HG03575 (cell line): Measurements from ENCODE around the gene AUP1.
"Not testable (repeated sequence)": the region's sequence is repeated elsewhere in the genome, so short reads cannot be mapped to it uniquely, and the experiment has no call there.

ENCODE experiments used
- ATAC-seq: cut with Tn5 transposase; IDR thresholded peaks from one replicate; pipeline ENCODE4 v1.9.1; 2021; ENCODE audit not compliant: unreplicated experiment, insufficient number of reproducible peaks, low FRiP score; ENCODE audit errors: extremely low read depth

The AUP1 gene

GRCh38 chr2:74529357-74530238, at the start of gene AUP1, which contains the start of gene HTRA2:
Gene AUP1, minus strand, starts transcription at chr2:74529706. Its CDS starts 77 bp downstream, at chr2:74529629.
Gene HTRA2, plus strand, starts transcription at chr2:74529933. Its CDS starts 74 bp downstream, at chr2:74530007.
- no peak for ATAC-seq

- no peak for ATAC-seq
Measured at GRCh38 chr2:74578408-74578807, 48.9 kb upstream of the AUP1 start.

- no peak for ATAC-seq
Measured at GRCh38 chr2:74577448-74577847, 47.9 kb upstream of the AUP1 start.

GRCh38 chr2:74576863-74577229, 47.3 kb upstream of the AUP1 start:
- ATAC-seq = no peak

GRCh38 chr2:74576211-74576862, 46.8 kb upstream of the AUP1 start:
- no peak for ATAC-seq

- no peak for ATAC-seq
Measured at GRCh38 chr2:74575320-74575719, 45.8 kb upstream of the AUP1 start.

GRCh38 chr2:74573747-74574562, 44.4 kb upstream of the AUP1 start:
- no peak for ATAC-seq

GRCh38 chr2:74572178-74572925, 42.8 kb upstream of the AUP1 start:
- no peak for ATAC-seq

- ATAC-seq = peak; percentile 50
Measured at GRCh38 chr2:74571058-74571457, 41.6 kb upstream of the AUP1 start.

- ATAC-seq = no peak
Measured at GRCh38 chr2:74569686-74570085, 40.2 kb upstream of the AUP1 start.

- no peak for ATAC-seq
Measured at GRCh38 chr2:74567881-74568280, 38.4 kb upstream of the AUP1 start.

GRCh38 chr2:74566754-74567085, 37.2 kb upstream of the AUP1 start:
- no peak for ATAC-seq

- ATAC-seq = no peak
Measured at GRCh38 chr2:74566076-74566753, 36.7 kb upstream of the AUP1 start.

GRCh38 chr2:74564222-74564621, 34.7 kb upstream of the AUP1 start:
- no peak for ATAC-seq

GRCh38 chr2:74562126-74562775, 32.7 kb upstream of the AUP1 start:
- no peak for ATAC-seq

- not testable (repeated sequence) for ATAC-seq
Measured at GRCh38 chr2:74561022-74561421, 31.5 kb upstream of the AUP1 start.

GRCh38 chr2:74560591-74560990, 31.1 kb upstream of the AUP1 start:
- ATAC-seq = no peak

GRCh38 chr2:74559912-74560311, 30.4 kb upstream of the AUP1 start:
- no peak for ATAC-seq
